PFSK-1 (cell line): ENCODE results near the gene CDK19.

Source experiments
- POLR2AphosphoS5 ChIP-seq: IDR thresholded peaks from 2 replicates; pipeline ENCODE4 v1.6.1; 2012; ENCODE audit warnings: low read depth, mild to moderate bottlenecking, control low read depth, low read length, moderate library complexity
- TAF1 ChIP-seq: IDR thresholded peaks from 2 replicates; pipeline ENCODE4 v1.6.1; 2012; ENCODE audit warnings: low read length, control low read depth, borderline replicate concordance; ENCODE audit not compliant: insufficient read depth
- TF ChIP-seq, protein P1 (sequence below), 2 experiments: IDR thresholded peaks; 2 replicates each; pipeline versions ENCODE4 v1.6.1 to v1.8.0; 2011 to 2012; ENCODE audit warnings: low read depth in 2 of 2, low read length in 2 of 2, control low read depth in 1 of 2, inconsistent platforms in 1 of 2, mild to moderate bottlenecking in 1 of 2, moderate library complexity in 1 of 2; ENCODE audit not compliant: insufficient read depth in 1 of 2

DNA sequence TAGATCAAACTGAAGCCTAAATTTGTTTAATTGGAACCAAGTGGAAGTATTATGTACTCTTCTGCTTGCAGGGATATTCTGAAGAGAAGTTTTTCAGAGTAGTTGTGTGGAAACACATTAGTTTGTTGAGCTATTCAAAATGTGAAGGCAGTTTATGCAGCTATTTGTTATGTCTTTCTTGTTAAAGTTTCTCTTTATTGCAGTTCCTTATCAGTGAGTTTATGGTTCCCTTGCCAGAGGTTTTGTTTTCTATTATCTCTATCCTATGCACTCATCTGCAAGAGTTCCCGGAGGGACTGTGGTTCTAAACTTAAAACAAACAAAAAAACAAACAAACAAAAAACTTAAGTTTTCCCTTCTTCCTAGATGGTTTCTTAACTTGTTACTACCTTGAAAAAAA, 195.2 kb downstream of the CDK19 start:
- TF ChIP-seq TAF1 (no peak), POLR2AphosphoS5 (no peak)
- TF ChIP-seq, protein P1, sequence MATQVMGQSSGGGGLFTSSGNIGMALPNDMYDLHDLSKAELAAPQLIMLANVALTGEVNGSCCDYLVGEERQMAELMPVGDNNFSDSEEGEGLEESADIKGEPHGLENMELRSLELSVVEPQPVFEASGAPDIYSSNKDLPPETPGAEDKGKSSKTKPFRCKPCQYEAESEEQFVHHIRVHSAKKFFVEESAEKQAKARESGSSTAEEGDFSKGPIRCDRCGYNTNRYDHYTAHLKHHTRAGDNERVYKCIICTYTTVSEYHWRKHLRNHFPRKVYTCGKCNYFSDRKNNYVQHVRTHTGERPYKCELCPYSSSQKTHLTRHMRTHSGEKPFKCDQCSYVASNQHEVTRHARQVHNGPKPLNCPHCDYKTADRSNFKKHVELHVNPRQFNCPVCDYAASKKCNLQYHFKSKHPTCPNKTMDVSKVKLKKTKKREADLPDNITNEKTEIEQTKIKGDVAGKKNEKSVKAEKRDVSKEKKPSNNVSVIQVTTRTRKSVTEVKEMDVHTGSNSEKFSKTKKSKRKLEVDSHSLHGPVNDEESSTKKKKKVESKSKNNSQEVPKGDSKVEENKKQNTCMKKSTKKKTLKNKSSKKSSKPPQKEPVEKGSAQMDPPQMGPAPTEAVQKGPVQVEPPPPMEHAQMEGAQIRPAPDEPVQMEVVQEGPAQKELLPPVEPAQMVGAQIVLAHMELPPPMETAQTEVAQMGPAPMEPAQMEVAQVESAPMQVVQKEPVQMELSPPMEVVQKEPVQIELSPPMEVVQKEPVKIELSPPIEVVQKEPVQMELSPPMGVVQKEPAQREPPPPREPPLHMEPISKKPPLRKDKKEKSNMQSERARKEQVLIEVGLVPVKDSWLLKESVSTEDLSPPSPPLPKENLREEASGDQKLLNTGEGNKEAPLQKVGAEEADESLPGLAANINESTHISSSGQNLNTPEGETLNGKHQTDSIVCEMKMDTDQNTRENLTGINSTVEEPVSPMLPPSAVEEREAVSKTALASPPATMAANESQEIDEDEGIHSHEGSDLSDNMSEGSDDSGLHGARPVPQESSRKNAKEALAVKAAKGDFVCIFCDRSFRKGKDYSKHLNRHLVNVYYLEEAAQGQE (IDR thresholded peaks at IDR 0.05; ENCODE audit: insufficient read depth in 1 of 2, low read depth in 2 of 2, low read length in 2 of 2) = no peak
